ENCODE data around the gene ANKS4B. TPM values are rescaled to one million over a fixed set of nuclear protein-coding genes. Genes with fewer than 3 reads are reported as not detected.

Gene ANKS4B
- total RNA-seq, 1 donor from 2014 or later, result 5.2 TPM

DNA sequence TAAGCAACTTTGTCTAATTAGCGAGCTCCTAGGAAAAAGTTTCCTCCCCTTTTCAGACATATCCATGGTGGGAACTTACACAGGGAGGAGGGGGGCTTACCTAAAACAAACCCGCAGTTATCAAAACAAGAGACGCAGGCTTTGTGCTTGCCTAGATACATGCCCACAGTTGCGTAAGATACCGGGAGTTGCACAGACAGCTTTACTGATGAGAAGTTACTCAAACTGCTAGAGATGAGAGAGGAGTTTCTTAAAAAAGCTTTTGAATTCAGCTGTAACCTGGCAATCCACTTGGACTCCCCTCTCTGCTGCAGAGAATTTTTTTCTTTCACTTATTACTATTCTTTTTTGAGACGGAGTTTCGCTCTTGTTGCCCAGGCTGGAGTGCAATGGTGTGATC, 15.3 kb upstream of the ANKS4B start:
- Mint-ChIP-seq H3K36me3 (no peaks in the 10 kb centered on the region), H3K27ac (no peak overlapping the region), H3K4me3 (no peak overlapping the region), H3K9me3 (peaks cover 4% of the 10 kb centered on the region), H3K4me1 (ENCODE audit: unreplicated experiment) (peaks cover 13% of the 10 kb centered on the region), H3K27me3 (peaks cover 13% of the 10 kb centered on the region)
- no peak for DNase-seq (ENCODE audit: extremely low spot score, unreplicated experiment)
- TF ChIP-seq, protein P1, sequence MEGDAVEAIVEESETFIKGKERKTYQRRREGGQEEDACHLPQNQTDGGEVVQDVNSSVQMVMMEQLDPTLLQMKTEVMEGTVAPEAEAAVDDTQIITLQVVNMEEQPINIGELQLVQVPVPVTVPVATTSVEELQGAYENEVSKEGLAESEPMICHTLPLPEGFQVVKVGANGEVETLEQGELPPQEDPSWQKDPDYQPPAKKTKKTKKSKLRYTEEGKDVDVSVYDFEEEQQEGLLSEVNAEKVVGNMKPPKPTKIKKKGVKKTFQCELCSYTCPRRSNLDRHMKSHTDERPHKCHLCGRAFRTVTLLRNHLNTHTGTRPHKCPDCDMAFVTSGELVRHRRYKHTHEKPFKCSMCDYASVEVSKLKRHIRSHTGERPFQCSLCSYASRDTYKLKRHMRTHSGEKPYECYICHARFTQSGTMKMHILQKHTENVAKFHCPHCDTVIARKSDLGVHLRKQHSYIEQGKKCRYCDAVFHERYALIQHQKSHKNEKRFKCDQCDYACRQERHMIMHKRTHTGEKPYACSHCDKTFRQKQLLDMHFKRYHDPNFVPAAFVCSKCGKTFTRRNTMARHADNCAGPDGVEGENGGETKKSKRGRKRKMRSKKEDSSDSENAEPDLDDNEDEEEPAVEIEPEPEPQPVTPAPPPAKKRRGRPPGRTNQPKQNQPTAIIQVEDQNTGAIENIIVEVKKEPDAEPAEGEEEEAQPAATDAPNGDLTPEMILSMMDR (conservative IDR thresholded peaks at IDR 0.05), result no peak

DNA sequence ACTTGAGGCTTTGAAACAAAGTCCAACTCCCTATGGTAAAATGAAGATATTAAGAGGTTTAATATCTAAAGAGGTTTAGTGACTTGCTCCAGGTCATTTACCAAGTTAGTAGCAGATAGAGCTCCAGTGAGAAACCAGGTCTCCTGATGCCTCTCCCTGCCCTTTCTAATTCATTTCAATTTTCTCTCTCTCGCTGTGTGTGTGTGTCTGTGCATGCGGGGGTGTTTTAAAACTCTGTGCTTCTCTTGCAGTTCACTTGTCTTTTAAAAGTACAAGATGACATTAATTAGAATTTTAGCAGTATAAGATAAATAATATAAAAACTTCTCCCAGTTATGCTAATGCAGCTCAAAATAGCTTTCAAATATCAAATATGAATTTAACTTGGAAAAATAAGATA, 13.9 kb upstream of the ANKS4B start:
- TF ChIP-seq, protein P1 (conservative IDR thresholded peaks at IDR 0.05), result no peak
- Mint-ChIP-seq H3K4me1 (ENCODE audit: unreplicated experiment) (peaks cover 18% of the 10 kb centered on the region), H3K9me3 (peaks cover 4% of the 10 kb centered on the region), H3K27me3 (peaks cover 17% of the 10 kb centered on the region), H3K27ac (no peak overlapping the region), H3K36me3 (no peaks in the 10 kb centered on the region), H3K4me3 (no peak overlapping the region)
- no peak for DNase-seq (ENCODE audit: extremely low spot score, unreplicated experiment)

- Mint-ChIP-seq H3K4me3 (no peak overlapping the region), H3K36me3 (no peaks in the 10 kb centered on the region), H3K9me3 (no peaks in the 10 kb centered on the region), H3K27ac (peak overlapping the region; percentile 3), H3K27me3 (peaks cover 29% of the 10 kb centered on the region), H3K4me1 (ENCODE audit: unreplicated experiment) (peaks cover 18% of the 10 kb centered on the region)
- TF ChIP-seq, protein P1 (conservative IDR thresholded peaks at IDR 0.05), result no peak
- no peak for DNase-seq (ENCODE audit: extremely low spot score, unreplicated experiment)
Measured at GRCh38 chr16:21222495-21223337, 10.8 kb upstream of the ANKS4B start.

- no peak overlapping the region for H3K27ac Mint-ChIP-seq
- H3K4me3 Mint-ChIP-seq, result no peak overlapping the region
- no peaks in the 10 kb centered on the region for H3K9me3 Mint-ChIP-seq
- no peaks in the 10 kb centered on the region for H3K36me3 Mint-ChIP-seq
- DNase-seq (ENCODE audit: extremely low spot score, unreplicated experiment), result no peak
- TF ChIP-seq, protein P1 (conservative IDR thresholded peaks at IDR 0.05), result no peak
- peaks cover 18% of the 10 kb centered on the region for H3K4me1 Mint-ChIP-seq (ENCODE audit: unreplicated experiment)
- peaks cover 29% of the 10 kb centered on the region for H3K27me3 Mint-ChIP-seq
Measured at GRCh38 chr16:21223787-21224186, 9.7 kb upstream of the ANKS4B start.

GRCh38 chr16:21224800-21225199, 8.7 kb upstream of the ANKS4B start:
- Mint-ChIP-seq H3K4me1 (ENCODE audit: unreplicated experiment) (peaks cover 18% of the 10 kb centered on the region), H3K27me3 (peaks cover 29% of the 10 kb centered on the region), H3K9me3 (no peaks in the 10 kb centered on the region), H3K36me3 (no peaks in the 10 kb centered on the region), H3K27ac (no peak overlapping the region), H3K4me3 (no peak overlapping the region)
- TF ChIP-seq, protein P1 (conservative IDR thresholded peaks at IDR 0.05), result no peak
- DNase-seq (ENCODE audit: extremely low spot score, unreplicated experiment), result no peak
